H1 (cell line): ENCODE measurements around the gene PGAP2. TPM values are rescaled to one million over a fixed set of nuclear protein-coding genes. Genes with fewer than 3 reads are reported as not detected.

Source experiments
- BACH1 ChIP-seq: IDR thresholded peaks from 2 replicates; pipeline ENCODE4 v1.6.1; 2012; ENCODE audit warnings: low read length, improper control_type of control experiment
- BCL11A ChIP-seq, 2 experiments: IDR thresholded peaks; one replicate each; pipeline ENCODE4 v1.6.1; 2011; ENCODE audit warnings: low read depth in 2 of 2, low read length in 2 of 2, mild to moderate bottlenecking in 2 of 2
- CBX8 ChIP-seq: fragments of 300-800, 300-1000 bp; sonication (generic); IDR thresholded peaks from 2 replicates; pipeline ENCODE4 v1.7.1; 2016; ENCODE audit warnings: low read depth, low read length, borderline replicate concordance
- CTBP2 ChIP-seq: IDR thresholded peaks from 2 replicates; pipeline ENCODE4 v1.7.0; 2011; ENCODE audit warnings: borderline replicate concordance, mild to moderate bottlenecking, moderate library complexity, mixed read lengths, low read length; ENCODE audit not compliant: insufficient read depth, insufficient read length
- HDAC2 ChIP-seq, 2 experiments: fragments of 300-600 bp in 1 of 2; sonication (generic) in 1 of 2; IDR thresholded peaks; 2 replicates each; pipeline ENCODE4 v1.6.1; 2011 to 2012; ENCODE audit warnings: low read depth in 2 of 2, low read length in 2 of 2, mild to moderate bottlenecking in 2 of 2, moderate library complexity in 2 of 2, borderline replicate concordance in 1 of 2, inconsistent platforms in 1 of 2
- MAFK ChIP-seq: IDR thresholded peaks from 2 replicates; pipeline ENCODE4 v1.6.1; 2012; ENCODE audit warnings: low read depth, mild to moderate bottlenecking, improper control_type of control experiment, low read length
- polyA plus RNA-seq, 7 experiments: library from polyadenylated mRNA; depleted of rRNA in 3 of 7; stranded (reverse) in 5 of 7; unstranded in 2 of 7; fragments of >200 nt in 5 of 7; fragments of 200-250 nt in 2 of 7; gene quantifications; 1 replicate in 5 of 7; 2 replicates in 1 of 7; 4 replicates in 1 of 7; pipeline versions ENCODE4 v1.2.1 to v1.2.3, GENCODE V29; 2011 to 2013; ENCODE audit warnings: missing spikeins in 2 of 7, mixed read lengths in 2 of 7
- total RNA-seq: library from RNA; stranded (reverse); fragmentation: NEBNext Ultra II Directional; extraction: Animal tissue kit (Norgen Biotek cat#: 25700); gene quantifications from 2 replicates; pipeline ENCODE4 v1.2.1, GENCODE V29; 2021
- TF ChIP-seq, protein P1 (sequence below): fragments of 300-600 bp; sonication (generic); IDR thresholded peaks from 2 replicates; pipeline ENCODE4 v1.7.1; 2012; ENCODE audit warnings: low read length, moderate library complexity, mild to moderate bottlenecking, inconsistent platforms; ENCODE audit not compliant: insufficient replicate concordance

Gene PGAP2
- total and polyA plus RNA-seq, 2 of the 8 experiments (the other 6 are each of a cell fraction or from before 2014, with no cell fraction given): 56.5 to 106 TPM

GRCh38 chr11:3837793-3838192 is 29.4 kb downstream of the PGAP2 start (continued):
- TF ChIP-seq CTBP2: no peak
- TF ChIP-seq, protein P1, sequence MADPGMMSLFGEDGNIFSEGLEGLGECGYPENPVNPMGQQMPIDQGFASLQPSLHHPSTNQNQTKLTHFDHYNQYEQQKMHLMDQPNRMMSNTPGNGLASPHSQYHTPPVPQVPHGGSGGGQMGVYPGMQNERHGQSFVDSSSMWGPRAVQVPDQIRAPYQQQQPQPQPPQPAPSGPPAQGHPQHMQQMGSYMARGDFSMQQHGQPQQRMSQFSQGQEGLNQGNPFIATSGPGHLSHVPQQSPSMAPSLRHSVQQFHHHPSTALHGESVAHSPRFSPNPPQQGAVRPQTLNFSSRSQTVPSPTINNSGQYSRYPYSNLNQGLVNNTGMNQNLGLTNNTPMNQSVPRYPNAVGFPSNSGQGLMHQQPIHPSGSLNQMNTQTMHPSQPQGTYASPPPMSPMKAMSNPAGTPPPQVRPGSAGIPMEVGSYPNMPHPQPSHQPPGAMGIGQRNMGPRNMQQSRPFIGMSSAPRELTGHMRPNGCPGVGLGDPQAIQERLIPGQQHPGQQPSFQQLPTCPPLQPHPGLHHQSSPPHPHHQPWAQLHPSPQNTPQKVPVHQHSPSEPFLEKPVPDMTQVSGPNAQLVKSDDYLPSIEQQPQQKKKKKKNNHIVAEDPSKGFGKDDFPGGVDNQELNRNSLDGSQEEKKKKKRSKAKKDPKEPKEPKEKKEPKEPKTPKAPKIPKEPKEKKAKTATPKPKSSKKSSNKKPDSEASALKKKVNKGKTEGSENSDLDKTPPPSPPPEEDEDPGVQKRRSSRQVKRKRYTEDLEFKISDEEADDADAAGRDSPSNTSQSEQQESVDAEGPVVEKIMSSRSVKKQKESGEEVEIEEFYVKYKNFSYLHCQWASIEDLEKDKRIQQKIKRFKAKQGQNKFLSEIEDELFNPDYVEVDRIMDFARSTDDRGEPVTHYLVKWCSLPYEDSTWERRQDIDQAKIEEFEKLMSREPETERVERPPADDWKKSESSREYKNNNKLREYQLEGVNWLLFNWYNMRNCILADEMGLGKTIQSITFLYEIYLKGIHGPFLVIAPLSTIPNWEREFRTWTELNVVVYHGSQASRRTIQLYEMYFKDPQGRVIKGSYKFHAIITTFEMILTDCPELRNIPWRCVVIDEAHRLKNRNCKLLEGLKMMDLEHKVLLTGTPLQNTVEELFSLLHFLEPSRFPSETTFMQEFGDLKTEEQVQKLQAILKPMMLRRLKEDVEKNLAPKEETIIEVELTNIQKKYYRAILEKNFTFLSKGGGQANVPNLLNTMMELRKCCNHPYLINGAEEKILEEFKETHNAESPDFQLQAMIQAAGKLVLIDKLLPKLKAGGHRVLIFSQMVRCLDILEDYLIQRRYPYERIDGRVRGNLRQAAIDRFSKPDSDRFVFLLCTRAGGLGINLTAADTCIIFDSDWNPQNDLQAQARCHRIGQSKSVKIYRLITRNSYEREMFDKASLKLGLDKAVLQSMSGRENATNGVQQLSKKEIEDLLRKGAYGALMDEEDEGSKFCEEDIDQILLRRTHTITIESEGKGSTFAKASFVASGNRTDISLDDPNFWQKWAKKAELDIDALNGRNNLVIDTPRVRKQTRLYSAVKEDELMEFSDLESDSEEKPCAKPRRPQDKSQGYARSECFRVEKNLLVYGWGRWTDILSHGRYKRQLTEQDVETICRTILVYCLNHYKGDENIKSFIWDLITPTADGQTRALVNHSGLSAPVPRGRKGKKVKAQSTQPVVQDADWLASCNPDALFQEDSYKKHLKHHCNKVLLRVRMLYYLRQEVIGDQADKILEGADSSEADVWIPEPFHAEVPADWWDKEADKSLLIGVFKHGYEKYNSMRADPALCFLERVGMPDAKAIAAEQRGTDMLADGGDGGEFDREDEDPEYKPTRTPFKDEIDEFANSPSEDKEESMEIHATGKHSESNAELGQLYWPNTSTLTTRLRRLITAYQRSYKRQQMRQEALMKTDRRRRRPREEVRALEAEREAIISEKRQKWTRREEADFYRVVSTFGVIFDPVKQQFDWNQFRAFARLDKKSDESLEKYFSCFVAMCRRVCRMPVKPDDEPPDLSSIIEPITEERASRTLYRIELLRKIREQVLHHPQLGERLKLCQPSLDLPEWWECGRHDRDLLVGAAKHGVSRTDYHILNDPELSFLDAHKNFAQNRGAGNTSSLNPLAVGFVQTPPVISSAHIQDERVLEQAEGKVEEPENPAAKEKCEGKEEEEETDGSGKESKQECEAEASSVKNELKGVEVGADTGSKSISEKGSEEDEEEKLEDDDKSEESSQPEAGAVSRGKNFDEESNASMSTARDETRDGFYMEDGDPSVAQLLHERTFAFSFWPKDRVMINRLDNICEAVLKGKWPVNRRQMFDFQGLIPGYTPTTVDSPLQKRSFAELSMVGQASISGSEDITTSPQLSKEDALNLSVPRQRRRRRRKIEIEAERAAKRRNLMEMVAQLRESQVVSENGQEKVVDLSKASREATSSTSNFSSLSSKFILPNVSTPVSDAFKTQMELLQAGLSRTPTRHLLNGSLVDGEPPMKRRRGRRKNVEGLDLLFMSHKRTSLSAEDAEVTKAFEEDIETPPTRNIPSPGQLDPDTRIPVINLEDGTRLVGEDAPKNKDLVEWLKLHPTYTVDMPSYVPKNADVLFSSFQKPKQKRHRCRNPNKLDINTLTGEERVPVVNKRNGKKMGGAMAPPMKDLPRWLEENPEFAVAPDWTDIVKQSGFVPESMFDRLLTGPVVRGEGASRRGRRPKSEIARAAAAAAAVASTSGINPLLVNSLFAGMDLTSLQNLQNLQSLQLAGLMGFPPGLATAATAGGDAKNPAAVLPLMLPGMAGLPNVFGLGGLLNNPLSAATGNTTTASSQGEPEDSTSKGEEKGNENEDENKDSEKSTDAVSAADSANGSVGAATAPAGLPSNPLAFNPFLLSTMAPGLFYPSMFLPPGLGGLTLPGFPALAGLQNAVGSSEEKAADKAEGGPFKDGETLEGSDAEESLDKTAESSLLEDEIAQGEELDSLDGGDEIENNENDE: no peak
- TF ChIP-seq CBX8: no peak
- no peak for TF ChIP-seq HDAC2 (IDR thresholded peaks at IDR 0.05; ENCODE audit: borderline replicate concordance in 1 of 2, low read depth in 2 of 2, low read length in 2 of 2)
- TF ChIP-seq BACH1: no peak
- TF ChIP-seq MAFK: no peak
- no peak for TF ChIP-seq BCL11A (IDR thresholded peaks at IDR 0.05; ENCODE audit: low read depth in 2 of 2, low read length in 2 of 2)
- TF ChIP-seq, all 59 proteins: peak for 0
